ENCODE results near the gene FBXL7. TPM values are rescaled to one million over a fixed set of nuclear protein-coding genes. Genes with fewer than 3 reads are reported as not detected.

Gene FBXL7
- total and polyA plus RNA-seq, 4 experiments from 2014 or later: not detected

DNA sequence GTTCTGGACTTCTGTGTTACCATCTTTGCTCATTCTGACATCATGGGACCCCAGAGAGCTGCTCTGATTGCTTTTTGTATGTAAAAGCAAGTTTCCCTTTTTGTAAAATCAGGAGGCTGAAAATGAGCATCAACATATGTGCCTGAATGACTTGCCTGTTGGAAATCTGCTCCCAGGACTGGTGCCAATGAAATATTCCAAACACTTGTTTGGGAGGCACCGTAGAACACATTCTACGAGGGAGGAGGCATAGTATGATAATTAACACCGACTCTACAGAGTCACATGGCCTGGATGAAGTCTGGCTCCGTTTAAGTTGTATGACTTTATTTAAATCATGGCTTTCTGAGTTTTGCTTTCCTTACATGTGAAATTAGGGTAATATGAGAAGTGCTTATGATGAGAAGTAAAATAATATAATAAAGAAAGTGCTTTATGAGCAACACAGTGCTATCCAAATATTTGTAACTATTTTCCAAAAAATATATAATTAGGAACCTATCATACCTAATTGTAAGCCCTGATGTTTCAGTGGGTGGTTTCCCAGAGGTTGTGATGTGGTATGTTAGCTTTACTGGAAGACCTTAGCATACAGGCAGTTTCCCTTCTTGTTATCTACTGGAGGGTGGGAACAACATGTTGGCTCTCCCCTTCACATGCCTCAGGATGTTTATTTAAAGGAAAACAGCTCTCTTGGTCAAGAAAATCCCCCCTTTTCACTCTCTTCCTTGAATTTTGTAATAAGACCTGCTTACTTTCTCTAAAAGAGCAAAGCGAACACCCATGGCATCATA, 238.1 kb downstream of the FBXL7 start:
- H3K36me3 Mint-ChIP-seq: no peaks in the 10 kb centered on the region
- Histone ChIP-seq H3K27ac (ENCODE audit: low read depth, low read length) (no peak overlapping the region), H3K4me1 (ENCODE audit: insufficient read depth, low read length) (no peaks in the 10 kb centered on the region), H3K27me3 (ENCODE audit: insufficient read depth, low read length) (no peaks in the 10 kb centered on the region), H3K36me3 (ENCODE audit: insufficient read depth, low read length) (no peaks in the 10 kb centered on the region), H3K9me3 (ENCODE audit: control insufficient read depth in 1 of 2, low read length in 2 of 2) (no peaks in the 10 kb centered on the region), H3K4me3 (ENCODE audit: low read length in 2 of 2) (no peak overlapping the region)
- H3K4me1 Mint-ChIP-seq: no peaks in the 10 kb centered on the region
- POLR2A ChIA-PET (ENCODE audit: partially characterized antibody): no interaction called here
- CTCF ChIA-PET (ENCODE audit: partially characterized antibody): no interaction called here
- intact Hi-C loops (cut with micrococcal nuclease): no loop called here
- H3K27me3 Mint-ChIP-seq: no peaks in the 10 kb centered on the region
- peaks cover 0 to 16% (median 5%) of the 10 kb centered on the region in 8 donors for H3K9me3 Mint-ChIP-seq
- no peak overlapping the region for H3K4me3 Mint-ChIP-seq
- no peak overlapping the region for H3K27ac Mint-ChIP-seq
- no peak for DNase-seq

DNA sequence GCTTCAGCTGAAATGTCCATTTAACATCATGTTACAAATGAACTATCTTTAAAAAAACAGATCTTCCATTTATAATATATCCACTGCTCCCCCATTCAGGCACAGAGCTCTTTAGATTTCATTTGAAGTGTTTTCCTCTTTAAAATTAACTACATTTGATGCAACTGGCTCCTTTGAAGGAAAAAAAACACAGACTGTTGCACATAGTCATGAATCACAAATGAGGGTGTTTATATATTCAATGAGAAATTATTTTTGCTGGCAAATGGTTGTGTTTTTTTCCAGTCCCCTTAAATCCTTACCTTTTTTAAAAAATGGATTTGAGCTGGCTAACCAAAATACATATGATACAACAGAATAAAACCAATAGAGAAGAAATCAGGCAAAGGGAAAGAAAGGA, 240.4 kb downstream of the FBXL7 start:
- no peaks in the 10 kb centered on the region for H3K36me3 Mint-ChIP-seq
- H3K4me1 Mint-ChIP-seq: no peaks in the 10 kb centered on the region
- intact Hi-C loops (cut with micrococcal nuclease): no loop called here
- H3K9me3 Mint-ChIP-seq: peaks cover 0 to 18% (median 11%) of the 10 kb centered on the region in 8 donors
- no peak overlapping the region for H3K27ac ChIP-seq (ENCODE audit: low read depth, low read length)
- no peak overlapping the region for H3K4me3 Mint-ChIP-seq
- DNase-seq: no peak
- no peaks in the 10 kb centered on the region for H3K4me1 ChIP-seq (ENCODE audit: insufficient read depth, low read length)
- CTCF ChIA-PET (ENCODE audit: partially characterized antibody): no interaction called here
- no peaks in the 10 kb centered on the region for H3K9me3 ChIP-seq (ENCODE audit: control insufficient read depth in 1 of 2, low read length in 2 of 2)
- H3K27me3 Mint-ChIP-seq: no peaks in the 10 kb centered on the region
- POLR2A ChIA-PET (ENCODE audit: partially characterized antibody): no interaction called here
- no peaks in the 10 kb centered on the region for H3K36me3 ChIP-seq (ENCODE audit: insufficient read depth, low read length)
- no peaks in the 10 kb centered on the region for H3K27me3 ChIP-seq (ENCODE audit: insufficient read depth, low read length)
- H3K27ac Mint-ChIP-seq: no peak overlapping the region
- no peak overlapping the region for H3K4me3 ChIP-seq (ENCODE audit: low read length in 2 of 2)

DNA sequence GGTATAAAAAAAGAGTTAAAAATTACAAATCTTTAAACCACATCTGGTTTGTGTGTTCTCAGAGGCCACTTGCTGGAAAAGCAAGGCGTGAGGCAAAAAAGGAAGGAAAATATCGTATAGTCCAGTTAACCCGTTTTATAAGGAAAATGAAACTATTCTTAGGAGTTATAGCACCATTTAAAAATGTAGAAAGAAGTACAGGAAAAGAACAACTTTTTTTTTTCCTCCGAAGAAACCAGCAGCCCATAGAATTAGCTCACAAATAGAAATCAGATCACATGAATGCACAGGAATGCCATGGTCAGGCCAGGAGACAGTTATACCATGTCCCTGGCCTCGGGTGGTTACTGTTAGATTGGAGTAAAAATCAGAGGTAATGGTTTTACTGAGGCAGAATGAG, 241.6 kb downstream of the FBXL7 start:
- no peak for DNase-seq
- Mint-ChIP-seq H3K36me3 (no peaks in the 10 kb centered on the region), H3K9me3 (peaks cover 0 to 16% (median 10%) of the 10 kb centered on the region in 8 donors), H3K4me3 (no peak overlapping the region), H3K27ac (no peak overlapping the region), H3K4me1 (no peaks in the 10 kb centered on the region), H3K27me3 (no peaks in the 10 kb centered on the region)
- Histone ChIP-seq H3K9me3 (ENCODE audit: control insufficient read depth in 1 of 2, low read length in 2 of 2) (no peaks in the 10 kb centered on the region), H3K27me3 (ENCODE audit: insufficient read depth, low read length) (no peaks in the 10 kb centered on the region), H3K4me1 (ENCODE audit: insufficient read depth, low read length) (no peaks in the 10 kb centered on the region), H3K4me3 (ENCODE audit: low read length in 2 of 2) (no peak overlapping the region), H3K36me3 (ENCODE audit: insufficient read depth, low read length) (no peaks in the 10 kb centered on the region), H3K27ac (ENCODE audit: low read depth, low read length) (no peak overlapping the region)
- POLR2A ChIA-PET (ENCODE audit: partially characterized antibody): no interaction called here
- intact Hi-C loops (cut with micrococcal nuclease): no loop called here
- CTCF ChIA-PET (ENCODE audit: partially characterized antibody): no interaction called here

DNA sequence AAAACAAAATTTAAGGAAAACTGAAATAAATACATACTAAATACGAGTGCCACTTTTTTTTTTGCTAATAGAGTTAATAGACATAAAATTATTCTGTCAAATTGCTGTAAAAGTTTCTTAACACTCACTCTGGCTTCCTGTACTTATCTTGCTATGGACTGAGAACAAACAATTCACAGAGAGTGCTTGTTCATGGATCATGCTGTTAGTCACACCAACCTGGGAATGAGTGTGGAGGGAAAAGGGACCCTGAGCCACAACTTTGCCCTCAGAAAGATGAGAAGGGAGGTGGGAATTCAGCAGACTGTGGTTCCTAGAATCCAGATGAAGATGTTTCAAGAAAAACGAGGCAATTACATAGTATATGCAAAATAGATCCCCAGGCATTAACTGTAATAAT, 246.9 kb downstream of the FBXL7 start:
- Mint-ChIP-seq H3K4me1 (no peaks in the 10 kb centered on the region), H3K27ac (no peak overlapping the region), H3K36me3 (no peaks in the 10 kb centered on the region), H3K27me3 (no peaks in the 10 kb centered on the region), H3K9me3 (peaks cover 1 to 17% (median 9%) of the 10 kb centered on the region in 8 donors), H3K4me3 (no peak overlapping the region)
- no peak for DNase-seq
- no peaks in the 10 kb centered on the region for H3K36me3 ChIP-seq (ENCODE audit: insufficient read depth, low read length)
- no peak overlapping the region for H3K27ac ChIP-seq (ENCODE audit: low read depth, low read length)
- ChIA-PET POLR2A (ENCODE audit: partially characterized antibody) (no interaction called here), CTCF (ENCODE audit: partially characterized antibody) (no interaction called here)
- intact Hi-C loops (cut with micrococcal nuclease): no loop called here
- no peaks in the 10 kb centered on the region for H3K4me1 ChIP-seq (ENCODE audit: insufficient read depth, low read length)
- H3K9me3 ChIP-seq (ENCODE audit: control insufficient read depth in 1 of 2, low read length in 2 of 2): no peaks in the 10 kb centered on the region
- H3K27me3 ChIP-seq (ENCODE audit: insufficient read depth, low read length): no peaks in the 10 kb centered on the region
- no peak overlapping the region for H3K4me3 ChIP-seq (ENCODE audit: low read length in 2 of 2)

DNA sequence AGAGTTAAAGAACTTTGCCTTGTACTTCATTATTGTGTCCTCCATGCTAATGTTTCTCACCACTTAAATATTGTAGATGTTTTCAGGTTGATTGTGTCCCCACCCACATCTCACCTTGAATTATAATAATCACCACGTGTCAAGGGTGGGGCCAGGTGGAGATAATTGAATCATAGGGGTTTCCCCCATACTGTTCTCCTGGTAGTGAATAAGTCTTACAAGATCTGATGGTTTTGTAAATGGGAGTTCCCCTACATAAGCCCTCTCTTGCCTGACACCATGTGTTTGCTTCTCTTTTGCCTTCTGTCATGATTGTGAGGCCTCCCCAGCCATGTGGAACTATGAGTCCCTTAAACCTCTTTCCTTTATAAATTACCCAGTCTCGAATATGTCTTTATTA, 248.3 kb downstream of the FBXL7 start:
- Histone ChIP-seq H3K9me3 (ENCODE audit: control insufficient read depth in 1 of 2, low read length in 2 of 2) (no peaks in the 10 kb centered on the region), H3K4me3 (ENCODE audit: low read length in 2 of 2) (no peak overlapping the region), H3K36me3 (ENCODE audit: insufficient read depth, low read length) (no peaks in the 10 kb centered on the region), H3K27me3 (ENCODE audit: insufficient read depth, low read length) (no peaks in the 10 kb centered on the region), H3K4me1 (ENCODE audit: insufficient read depth, low read length) (no peaks in the 10 kb centered on the region), H3K27ac (ENCODE audit: low read depth, low read length) (no peak overlapping the region)
- ChIA-PET CTCF (ENCODE audit: partially characterized antibody) (no interaction called here), POLR2A (ENCODE audit: partially characterized antibody) (no interaction called here)
- H3K4me1 Mint-ChIP-seq: no peaks in the 10 kb centered on the region
- H3K36me3 Mint-ChIP-seq: no peaks in the 10 kb centered on the region
- no peaks in the 10 kb centered on the region for H3K27me3 Mint-ChIP-seq
- H3K27ac Mint-ChIP-seq: no peak overlapping the region
- no peak overlapping the region for H3K4me3 Mint-ChIP-seq
- intact Hi-C loops (cut with micrococcal nuclease): no loop called here
- H3K9me3 Mint-ChIP-seq: peaks cover 1 to 12% (median 8%) of the 10 kb centered on the region in 8 donors
- DNase-seq: no peak

DNA sequence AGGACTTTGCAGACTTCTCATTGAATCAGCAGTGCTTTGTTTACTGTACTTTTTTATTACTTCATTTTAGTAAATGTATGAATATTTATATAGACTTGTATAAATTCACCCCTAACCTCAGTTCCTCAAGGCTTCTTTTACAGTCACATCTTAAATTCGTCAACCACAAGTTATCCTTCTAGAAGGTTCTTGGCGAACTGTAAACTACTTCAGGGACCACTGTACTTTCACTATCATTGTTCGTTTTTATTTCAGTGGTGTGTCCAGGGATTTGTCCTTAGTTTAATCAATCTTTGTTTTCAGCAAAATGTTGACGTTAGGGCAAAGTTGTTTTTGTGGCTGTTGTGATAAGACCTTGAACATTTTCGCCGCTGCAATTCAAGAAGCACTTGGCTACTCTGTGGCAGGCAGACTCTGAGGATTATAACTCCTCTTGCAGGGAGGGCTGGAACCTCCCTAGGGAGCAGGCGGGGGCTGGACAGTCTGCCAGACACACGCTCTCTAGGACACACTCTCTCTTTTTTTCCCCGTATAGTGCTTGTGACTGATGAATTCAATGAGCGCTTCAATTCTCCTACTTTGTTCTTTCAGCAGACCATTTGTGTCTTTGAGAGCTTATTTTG, 252.8 kb downstream of the FBXL7 start:
- H3K27ac Mint-ChIP-seq: no peak overlapping the region
- no peaks in the 10 kb centered on the region for H3K4me1 ChIP-seq (ENCODE audit: insufficient read depth, low read length)
- no peaks in the 10 kb centered on the region for H3K36me3 ChIP-seq (ENCODE audit: insufficient read depth, low read length)
- H3K4me3 Mint-ChIP-seq: no peak overlapping the region
- H3K27me3 Mint-ChIP-seq: no peaks in the 10 kb centered on the region
- H3K9me3 ChIP-seq (ENCODE audit: control insufficient read depth in 1 of 2, low read length in 2 of 2): no peaks in the 10 kb centered on the region
- H3K4me3 ChIP-seq (ENCODE audit: low read length in 2 of 2): no peak overlapping the region
- DNase-seq: no peak
- H3K9me3 Mint-ChIP-seq: peaks cover 0 to 6% (median 4%) of the 10 kb centered on the region in 8 donors
- no peak overlapping the region for H3K27ac ChIP-seq (ENCODE audit: low read depth, low read length)
- POLR2A ChIA-PET (ENCODE audit: partially characterized antibody): no interaction called here
- H3K4me1 Mint-ChIP-seq: no peaks in the 10 kb centered on the region
- H3K27me3 ChIP-seq (ENCODE audit: insufficient read depth, low read length): no peaks in the 10 kb centered on the region
- intact Hi-C loops (cut with micrococcal nuclease): no loop called here
- CTCF ChIA-PET (ENCODE audit: partially characterized antibody): no interaction called here
- peaks cover 0 to 3% of the 10 kb centered on the region in 2 donors for H3K36me3 Mint-ChIP-seq

DNA sequence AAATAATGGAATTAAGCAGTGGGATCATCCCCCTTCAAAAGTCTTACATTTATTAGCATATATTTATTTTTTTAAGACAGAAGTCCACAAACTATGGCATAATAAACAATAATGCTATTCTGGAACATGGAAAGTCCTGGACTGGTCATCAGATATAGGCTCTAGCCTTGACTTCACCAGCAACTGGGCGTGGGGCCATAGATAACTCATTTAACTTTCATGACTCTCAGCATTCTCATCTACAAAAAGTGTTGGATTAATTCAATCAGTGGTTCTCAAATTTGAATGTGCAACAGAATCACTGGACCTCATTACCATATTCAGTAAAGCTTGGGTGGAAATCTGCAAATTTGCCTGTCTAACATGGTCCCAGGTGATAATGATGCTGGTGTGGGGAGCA, 253.8 kb downstream of the FBXL7 start:
- H3K27me3 ChIP-seq (ENCODE audit: insufficient read depth, low read length): no peaks in the 10 kb centered on the region
- Mint-ChIP-seq H3K4me3 (no peak overlapping the region), H3K36me3 (peaks cover 0 to 3% of the 10 kb centered on the region in 2 donors), H3K27ac (no peak overlapping the region), H3K4me1 (no peaks in the 10 kb centered on the region), H3K9me3 (peaks cover 0 to 7% (median 2%) of the 10 kb centered on the region in 8 donors), H3K27me3 (no peaks in the 10 kb centered on the region)
- H3K4me1 ChIP-seq (ENCODE audit: insufficient read depth, low read length): no peaks in the 10 kb centered on the region
- intact Hi-C loops (cut with micrococcal nuclease): no loop called here
- ChIA-PET CTCF (ENCODE audit: partially characterized antibody) (no interaction called here), POLR2A (ENCODE audit: partially characterized antibody) (no interaction called here)
- H3K27ac ChIP-seq (ENCODE audit: low read depth, low read length): no peak overlapping the region
- no peak for DNase-seq
- H3K36me3 ChIP-seq (ENCODE audit: insufficient read depth, low read length): no peaks in the 10 kb centered on the region
- no peak overlapping the region for H3K4me3 ChIP-seq (ENCODE audit: low read length in 2 of 2)
- no peaks in the 10 kb centered on the region for H3K9me3 ChIP-seq (ENCODE audit: control insufficient read depth in 1 of 2, low read length in 2 of 2)
